Immature natural killer cell (primary cell): ENCODE data around the gene AXIN1. TPM values are rescaled to one million over a fixed set of nuclear protein-coding genes. Genes with fewer than 3 reads are reported as not detected.

Experiments
- DNase-seq, 3 donors: peaks; one replicate each; pipeline ENCODE4 v3.0.0; 2022; ENCODE audit warnings: mixed read lengths in 1 of 3
- H3K27ac Mint-ChIP-seq, 6 donors: one replicate each; pipeline ENCODE4 v1.8.0; 2020; ENCODE audit warnings: mixed read lengths in 6 of 6, mild to moderate bottlenecking in 5 of 6, inconsistent platforms in 4 of 6, moderate library complexity in 3 of 6
- H3K27me3 Mint-ChIP-seq, 3 donors: one replicate each; pipeline ENCODE4 v1.8.0; 2020 to 2021; ENCODE audit warnings: low read depth in 3 of 3, mild to moderate bottlenecking in 3 of 3, mixed read lengths in 3 of 3, moderate library complexity in 3 of 3, inconsistent platforms in 1 of 3
- H3K36me3 Mint-ChIP-seq, 3 donors: one replicate each; pipeline ENCODE4 v1.8.0; 2020; ENCODE audit warnings: mixed read lengths in 3 of 3, inconsistent platforms in 2 of 3, mild to moderate bottlenecking in 2 of 3
- H3K4me1 Mint-ChIP-seq, 2 donors: one replicate each; pipeline ENCODE4 v1.8.0; 2020; ENCODE audit warnings: inconsistent platforms in 2 of 2, mild to moderate bottlenecking in 2 of 2, mixed read lengths in 2 of 2, moderate library complexity in 1 of 2
- H3K4me3 Mint-ChIP-seq, 5 donors: one replicate each; pipeline ENCODE4 v1.8.0; 2020; ENCODE audit warnings: mild to moderate bottlenecking in 5 of 5, mixed read lengths in 5 of 5, inconsistent platforms in 3 of 5, moderate library complexity in 3 of 5
- H3K9me3 Mint-ChIP-seq, 6 donors: one replicate each; pipeline ENCODE4 v1.8.0; 2020; ENCODE audit warnings: mild to moderate bottlenecking in 6 of 6, mixed read lengths in 6 of 6, inconsistent platforms in 4 of 6, moderate library complexity in 3 of 6
- polyA plus RNA-seq, 3 donors: library from polyadenylated mRNA; unstranded; fragments of 300-500 nt; fragmentation: Illumina TruSeq; gene quantifications; one replicate each; pipeline ENCODE4 v1.2.3, GENCODE V29; 2021

AXIN1 gene
- polyA plus RNA-seq, 3 donors from 2014 or later = 1.9 to 12.5 (median 5.2) TPM

GRCh38 chr16:316741-317464 lies 35.6 kb downstream of the AXIN1 start:
- peaks cover 9 to 45% (median 11%) of the 10 kb centered on the region in 3 donors for H3K36me3 Mint-ChIP-seq
- DNase-seq = no peak
- H3K27ac Mint-ChIP-seq = peak overlapping the region; percentile 76 to 99 (median 88)
- H3K27me3 Mint-ChIP-seq = peaks cover 14 to 21% (median 14%) of the 10 kb centered on the region in 3 donors
- no peaks in the 10 kb centered on the region for H3K9me3 Mint-ChIP-seq
- peak overlapping the region in 3 of 5 donors; percentile 21 to 39 (median 25) for H3K4me3 Mint-ChIP-seq
- H3K4me1 Mint-ChIP-seq = peaks cover 87 to 93% of the 10 kb centered on the region in 2 donors

- peak overlapping the region in 4 of 5 donors; percentile 12 to 38 (median 27) for H3K4me3 Mint-ChIP-seq
- peak overlapping the region; percentile 31 to 86 (median 80) for H3K27ac Mint-ChIP-seq
- H3K9me3 Mint-ChIP-seq = no peaks in the 10 kb centered on the region
- peaks cover 6 to 41% (median 9%) of the 10 kb centered on the region in 3 donors for H3K36me3 Mint-ChIP-seq
- peaks cover 76% of the 10 kb centered on the region in 2 donors for H3K4me1 Mint-ChIP-seq
- H3K27me3 Mint-ChIP-seq = peaks cover 7 to 9% (median 9%) of the 10 kb centered on the region in 3 donors
- no peak for DNase-seq
These were observed 37.7 kb downstream of the AXIN1 start for GRCh38 chr16:314795-315299.

GRCh38 chr16:314351-314750 lies 38.2 kb downstream of the AXIN1 start:
- H3K27ac Mint-ChIP-seq = peak overlapping the region in 5 of 6 donors; percentile 46 to 86 (median 59)
- H3K4me3 Mint-ChIP-seq = no peak overlapping the region
- H3K4me1 Mint-ChIP-seq = peaks cover 76% of the 10 kb centered on the region in 2 donors
- no peaks in the 10 kb centered on the region for H3K9me3 Mint-ChIP-seq
- DNase-seq = no peak
- H3K27me3 Mint-ChIP-seq = peaks cover 7 to 8% (median 8%) of the 10 kb centered on the region in 3 donors
- H3K36me3 Mint-ChIP-seq = peaks cover 6 to 37% (median 9%) of the 10 kb centered on the region in 3 donors

- Mint-ChIP-seq H3K4me1 (peaks cover 76% of the 10 kb centered on the region in 2 donors), H3K4me3 (peak overlapping the region in 1 of 5 donors; percentile 8), H3K27me3 (peaks cover 16 to 29% (median 28%) of the 10 kb centered on the region in 3 donors), H3K9me3 (no peaks in the 10 kb centered on the region), H3K27ac (peak overlapping the region in 4 of 6 donors; percentile 29 to 59 (median 42)), H3K36me3 (peaks cover 0 to 27% (median 2%) of the 10 kb centered on the region in 3 donors)
- no peak for DNase-seq
These were observed 40.8 kb downstream of the AXIN1 start for GRCh38 chr16:311725-312124.

GRCh38 chr16:309476-309875 lies 43.0 kb downstream of the AXIN1 start:
- Mint-ChIP-seq H3K36me3 (peaks cover 6 to 23% (median 9%) of the 10 kb centered on the region in 3 donors), H3K27me3 (peaks cover 16 to 30% (median 23%) of the 10 kb centered on the region in 3 donors), H3K4me1 (peaks cover 68 to 70% of the 10 kb centered on the region in 2 donors), H3K27ac (peak overlapping the region; percentile 88 to 99 (median 96)), H3K9me3 (no peaks in the 10 kb centered on the region), H3K4me3 (peak overlapping the region; percentile 48 to 80 (median 71))
- DNase-seq = peak in 2 of 3 donors; percentile 31 to 48

GRCh38 chr16:307691-308312 lies 44.7 kb downstream of the AXIN1 start:
- Mint-ChIP-seq H3K4me3 (peak overlapping the region; percentile 48 to 80 (median 71)), H3K27me3 (peaks cover 18 to 30% (median 23%) of the 10 kb centered on the region in 3 donors), H3K27ac (peak overlapping the region; percentile 88 to 99 (median 96)), H3K36me3 (peaks cover 9 to 19% (median 13%) of the 10 kb centered on the region in 3 donors), H3K4me1 (peaks cover 69 to 70% of the 10 kb centered on the region in 2 donors), H3K9me3 (no peaks in the 10 kb centered on the region)
- peak; percentile 84 to 86 (median 85) for DNase-seq

GRCh38 chr16:306911-307370 lies 45.6 kb downstream of the AXIN1 start:
- H3K4me3 Mint-ChIP-seq = peak overlapping the region; percentile 65 to 80 (median 71)

GRCh38 chr16:305916-306626 lies 46.5 kb downstream of the AXIN1 start:
- Mint-ChIP-seq H3K27ac (peak overlapping the region; percentile 66 to 91 (median 82)), H3K4me3 (peak overlapping the region; percentile 52 to 66 (median 58)), H3K27me3 (peaks cover 18 to 32% (median 23%) of the 10 kb centered on the region in 3 donors), H3K4me1 (peaks cover 60 to 61% of the 10 kb centered on the region in 2 donors), H3K36me3 (peaks cover 9 to 13% (median 12%) of the 10 kb centered on the region in 3 donors), H3K9me3 (no peaks in the 10 kb centered on the region)
- DNase-seq = no peak

More at GRCh38 chr16:306911-307370, 45.6 kb downstream of the AXIN1 start:
- DNase-seq = no peak
- Mint-ChIP-seq H3K36me3 (peaks cover 9 to 13% (median 12%) of the 10 kb centered on the region in 3 donors), H3K27me3 (peaks cover 18 to 32% (median 23%) of the 10 kb centered on the region in 3 donors), H3K27ac (peak overlapping the region; percentile 88 to 99 (median 96)), H3K4me1 (peaks cover 61 to 64% of the 10 kb centered on the region in 2 donors), H3K9me3 (no peaks in the 10 kb centered on the region)

GRCh38 chr16:303760-304505 lies 48.6 kb downstream of the AXIN1 start:
- Mint-ChIP-seq H3K4me1 (peaks cover 48 to 50% of the 10 kb centered on the region in 2 donors), H3K27ac (peak overlapping the region in 3 of 6 donors; percentile 3 to 70 (median 19)), H3K9me3 (no peaks in the 10 kb centered on the region), H3K27me3 (peaks cover 17 to 26% (median 19%) of the 10 kb centered on the region in 3 donors), H3K4me3 (peak overlapping the region in 3 of 5 donors; percentile 17 to 46 (median 30)), H3K36me3 (peaks cover 9 to 13% (median 12%) of the 10 kb centered on the region in 3 donors)
- peak; percentile 48 to 58 (median 50) for DNase-seq

GRCh38 chr16:301950-302349 lies 50.6 kb downstream of the AXIN1 start:
- H3K27ac Mint-ChIP-seq = no peak overlapping the region
- DNase-seq = no peak
- H3K4me3 Mint-ChIP-seq = no peak overlapping the region
- H3K4me1 Mint-ChIP-seq = peaks cover 28 to 30% of the 10 kb centered on the region in 2 donors
- peaks cover 2 to 9% (median 3%) of the 10 kb centered on the region in 3 donors for H3K27me3 Mint-ChIP-seq
- peaks cover 9 to 13% (median 12%) of the 10 kb centered on the region in 3 donors for H3K36me3 Mint-ChIP-seq
- no peaks in the 10 kb centered on the region for H3K9me3 Mint-ChIP-seq

GRCh38 chr16:301235-301634 lies 51.3 kb downstream of the AXIN1 start:
- Mint-ChIP-seq H3K36me3 (peaks cover 8 to 11% (median 9%) of the 10 kb centered on the region in 3 donors), H3K4me1 (peaks cover 21 to 23% of the 10 kb centered on the region in 2 donors), H3K4me3 (no peak overlapping the region), H3K27me3 (peaks cover 2 to 10% (median 3%) of the 10 kb centered on the region in 3 donors), H3K9me3 (no peaks in the 10 kb centered on the region), H3K27ac (peak overlapping the region in 1 of 6 donors; percentile 40)
- no peak for DNase-seq

- no peaks in the 10 kb centered on the region for H3K9me3 Mint-ChIP-seq
- no peak overlapping the region for H3K4me3 Mint-ChIP-seq
- no peak overlapping the region for H3K27ac Mint-ChIP-seq
- DNase-seq = no peak
- peaks cover under 1 to 3% of the 10 kb centered on the region in 2 donors for H3K4me1 Mint-ChIP-seq
- H3K36me3 Mint-ChIP-seq = no peaks in the 10 kb centered on the region
- H3K27me3 Mint-ChIP-seq = peaks cover 0 to 8% (median 0%) of the 10 kb centered on the region in 3 donors
These were observed 54.7 kb downstream of the AXIN1 start for GRCh38 chr16:297832-298231.
